Erythroblast (primary cell): ENCODE measurements around the gene PLIN5.

Source experiments
- GATA1 ChIP-seq: IDR thresholded peaks from 2 replicates; pipeline ENCODE4 v1.6.1; 2011; ENCODE audit warnings: low read depth, mild to moderate bottlenecking, control low read depth, low read length, moderate library complexity
- POLR2A ChIP-seq: IDR thresholded peaks from 2 replicates; pipeline ENCODE4 v1.6.1; 2011; ENCODE audit warnings: mild to moderate bottlenecking, low read length

GRCh38 chr19:4498694-4499093 is 36.3 kb downstream of the PLIN5 start:
- TF ChIP-seq POLR2A (no peak), GATA1 (no peak)
